NCI-H2029 (cell line): ENCODE measurements around the gene VWF.

Source experiments
- DNase-seq: peaks from one replicate; lab custom pipeline; 2025; lab: John Stamatoyannopoulos, UW

VWF gene

DNA sequence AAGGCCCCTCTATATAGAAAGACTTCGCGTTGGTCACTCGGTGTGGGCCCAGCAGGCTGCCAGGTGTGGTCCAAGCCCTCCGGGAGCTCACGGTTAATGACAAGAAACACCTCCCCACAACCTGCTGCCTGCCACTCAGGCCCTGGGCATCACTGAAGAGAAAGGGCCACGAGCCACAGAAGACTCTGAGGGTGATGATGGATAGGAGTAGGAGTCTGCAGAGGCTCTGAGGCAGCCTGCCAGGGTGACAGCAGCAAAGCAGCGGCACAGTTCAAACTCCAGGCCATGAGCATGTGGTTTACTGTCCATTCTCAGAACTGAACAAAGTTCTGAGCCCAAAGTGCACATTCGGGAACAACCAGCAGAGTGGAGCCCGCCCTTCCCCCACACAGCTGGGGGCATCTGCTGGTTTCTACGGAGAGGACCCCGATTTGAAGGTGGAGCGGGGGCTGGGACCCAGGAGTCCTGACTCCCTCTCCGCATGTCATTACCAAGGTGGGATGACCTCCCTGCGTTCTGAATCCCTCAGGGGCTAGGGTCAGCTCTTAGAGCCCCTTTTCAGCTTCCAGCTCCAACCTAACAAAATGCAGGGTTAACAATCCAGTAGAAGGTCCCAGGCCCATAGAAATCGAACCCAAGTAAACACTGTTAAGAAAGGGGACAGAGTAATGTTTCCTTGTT, 65.8 kb downstream of the VWF start:
- no peak for DNase-seq

- DNase-seq: no peak
These were observed 66.8 kb downstream of the VWF start for GRCh38 chr12:6057700-6058099.

DNA sequence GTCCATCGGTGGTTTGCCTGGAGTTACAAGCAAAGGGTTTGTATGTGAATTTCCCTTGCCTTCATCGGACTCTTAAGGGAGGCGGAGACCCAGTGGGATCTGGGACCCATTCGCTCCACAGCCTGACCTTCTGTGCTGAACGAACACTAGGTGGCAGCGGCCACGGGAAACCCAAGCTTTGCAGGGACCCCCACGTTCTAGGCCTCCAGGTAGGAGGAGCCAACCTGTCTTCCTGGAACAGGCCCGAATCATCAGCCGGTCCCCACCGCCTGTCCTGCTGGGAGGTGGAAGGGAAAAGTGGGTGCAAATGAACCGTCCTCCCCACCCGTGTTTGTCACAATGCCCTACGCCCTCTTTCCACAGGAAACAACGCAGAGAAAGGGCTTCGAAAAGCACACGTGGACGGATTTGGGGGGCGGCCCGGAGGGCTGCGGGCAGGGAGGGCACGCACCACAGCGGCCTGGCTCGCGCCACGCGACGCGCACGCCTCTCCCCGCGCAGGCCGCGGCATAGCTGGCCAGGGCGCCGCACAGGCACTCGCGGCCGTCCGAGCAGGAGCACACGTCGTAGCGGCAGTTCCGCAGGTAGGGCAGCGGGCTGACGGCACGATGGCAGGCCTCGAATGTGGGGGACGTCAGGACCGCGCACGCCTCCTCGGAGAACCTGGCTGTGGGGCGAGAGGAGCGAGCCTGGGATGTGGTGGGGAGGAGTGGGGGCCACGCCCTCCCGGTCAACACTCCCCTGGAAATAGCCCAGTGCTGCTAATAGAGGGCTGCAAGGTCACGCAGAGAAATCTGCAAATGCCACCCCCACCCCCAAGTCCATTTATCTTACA, 67.8 kb downstream of the VWF start:
- peak; percentile 8 for DNase-seq

- no peak for DNase-seq
These were observed 70.9 kb downstream of the VWF start for GRCh38 chr12:6053541-6053940.

GRCh38 chr12:6052940-6053329, 71.5 kb downstream of the VWF start:
- DNase-seq: no peak

GRCh38 chr12:6052206-6052939, 72.1 kb downstream of the VWF start:
- DNase-seq: no peak

GRCh38 chr12:6049992-6050391, 74.5 kb downstream of the VWF start:
- no peak for DNase-seq

DNA sequence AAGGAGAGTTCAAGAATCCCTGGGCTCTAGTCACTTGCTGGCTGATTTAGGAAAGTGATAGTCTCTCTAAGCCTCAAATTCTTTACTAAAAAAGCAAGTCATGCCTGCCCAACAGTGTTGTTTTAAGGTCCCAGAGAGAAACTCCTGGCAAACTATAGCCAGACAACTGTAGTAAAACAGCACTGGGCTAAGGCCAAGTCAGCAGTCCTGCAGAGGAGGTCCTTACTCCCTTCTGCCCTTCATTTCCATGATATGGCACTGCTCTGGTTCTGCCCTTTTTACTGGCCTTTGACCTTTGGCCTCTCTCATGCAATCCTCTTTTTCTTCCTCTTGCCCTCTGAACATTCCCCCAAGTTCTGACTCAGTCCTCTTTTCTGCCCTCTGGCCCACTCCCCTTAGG, 74.9 kb downstream of the VWF start:
- no peak for DNase-seq

- DNase-seq: no peak
These were observed 76.9 kb downstream of the VWF start for GRCh38 chr12:6047249-6048237.

DNA sequence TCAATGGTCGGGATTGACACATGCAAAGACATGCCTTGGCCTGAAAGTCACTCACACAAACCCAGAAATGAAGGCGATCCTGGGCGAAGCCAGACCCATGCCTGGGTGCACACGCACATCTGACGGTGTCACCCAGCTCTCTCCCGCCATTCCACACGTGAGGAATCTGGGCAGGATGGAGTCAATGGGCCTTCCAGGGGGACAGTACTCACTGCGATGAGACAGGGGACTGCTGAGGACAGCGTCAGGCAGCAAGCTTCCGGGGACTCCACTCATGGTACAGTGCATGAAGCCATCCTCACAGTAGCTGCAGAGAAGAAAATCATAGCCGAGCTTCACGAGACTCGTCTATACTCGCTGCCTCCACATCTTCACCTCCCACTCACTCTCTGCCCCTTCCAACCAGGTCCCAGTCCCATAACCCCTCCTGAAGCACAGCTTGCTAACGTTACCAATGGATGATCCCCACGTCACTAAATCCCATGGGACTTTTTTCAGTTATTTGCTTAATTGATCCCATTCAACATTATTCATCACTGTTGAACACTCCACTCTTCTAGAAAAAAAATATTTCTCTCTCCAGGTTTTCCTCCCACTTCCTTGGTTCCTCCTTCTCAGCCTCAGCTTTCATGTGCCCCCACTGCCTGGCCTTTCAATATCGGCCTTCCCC, 77.8 kb downstream of the VWF start:
- no peak for DNase-seq

GRCh38 chr12:6045438-6045837, 79.0 kb downstream of the VWF start:
- no peak for DNase-seq

- DNase-seq: no peak
These were observed 80.4 kb downstream of the VWF start for GRCh38 chr12:6044082-6044481.

DNA sequence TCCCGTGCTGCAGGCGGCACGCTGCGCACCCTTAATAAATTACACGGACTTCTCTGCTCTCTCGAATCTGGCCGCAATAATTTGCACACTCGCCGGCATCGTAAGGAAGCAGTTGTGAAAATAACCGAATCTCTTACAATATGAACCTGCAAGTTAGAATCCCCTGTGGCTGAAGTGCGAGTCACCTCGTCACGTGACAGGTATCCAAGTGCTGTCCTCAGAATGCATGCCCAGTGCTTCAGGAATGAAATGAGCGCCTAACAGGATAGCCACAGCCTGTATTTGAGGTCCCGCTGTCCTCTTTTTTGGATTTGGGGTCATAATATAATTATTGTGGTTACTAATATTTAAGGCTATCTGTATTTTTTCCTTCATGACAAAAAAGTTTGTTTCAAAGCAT, 82.0 kb downstream of the VWF start:
- DNase-seq: no peak

- DNase-seq: no peak
These were observed 82.6 kb downstream of the VWF start for GRCh38 chr12:6041891-6042290.

- no peak for DNase-seq
These were observed 83.7 kb downstream of the VWF start for GRCh38 chr12:6040815-6041214.

- DNase-seq: peak; percentile 29
These were observed 84.4 kb downstream of the VWF start for GRCh38 chr12:6039894-6040601.

DNA sequence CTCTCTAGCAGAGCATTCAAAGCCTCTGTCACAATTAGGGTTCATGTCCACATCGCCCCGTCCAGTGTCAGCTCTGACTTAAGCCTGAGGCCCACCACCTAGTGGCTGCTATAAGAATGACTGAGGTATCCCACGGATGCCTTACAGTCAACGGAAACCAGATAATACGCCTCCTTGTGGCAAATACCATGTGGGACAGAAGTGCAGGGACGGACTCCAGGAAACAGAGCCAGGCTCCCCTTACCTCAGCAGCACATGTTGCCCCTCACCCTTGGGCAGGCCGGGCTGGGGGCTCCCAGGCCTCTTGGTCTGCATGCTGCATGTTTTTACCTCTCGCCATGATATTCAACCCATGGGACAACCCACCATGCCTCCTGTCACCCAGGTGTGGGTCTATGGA, 86.3 kb downstream of the VWF start:
- DNase-seq: no peak

GRCh38 chr12:6037459-6037858, 87.0 kb downstream of the VWF start:
- DNase-seq: no peak

- DNase-seq: no peak
These were observed 88.0 kb downstream of the VWF start for GRCh38 chr12:6036509-6036908.

- no peak for DNase-seq
These were observed 89.9 kb downstream of the VWF start for GRCh38 chr12:6034596-6034995.

DNA sequence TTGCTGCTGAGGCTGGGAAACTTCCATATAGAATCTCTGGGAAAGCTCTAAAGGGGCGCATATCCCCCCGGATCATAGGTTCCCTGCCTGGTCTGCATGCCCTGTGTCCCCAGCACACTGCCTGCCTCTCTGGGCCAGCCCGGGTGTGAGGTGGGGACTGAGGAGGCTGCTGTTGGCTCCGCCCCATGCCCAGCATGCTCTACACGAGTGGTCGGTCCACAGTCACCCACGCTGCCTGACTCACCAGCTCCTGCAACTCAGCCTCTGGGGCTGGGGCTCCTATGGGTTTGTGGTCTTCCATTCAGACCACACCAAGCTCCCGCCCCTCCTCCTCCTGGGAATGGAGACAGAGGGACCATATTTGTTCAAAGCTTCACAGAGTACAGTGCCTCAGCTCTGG, 90.9 kb downstream of the VWF start:
- no peak for DNase-seq
